ENCODE data around the gene PIP5KL1. TPM values are rescaled to one million over a fixed set of nuclear protein-coding genes. Genes with fewer than 3 reads are reported as not detected.
A peak's percentile ranks its signal among the peaks of the same experiment; 100 is the strongest.

Gene PIP5KL1
- polyA plus RNA-seq, 1 donor from 2014 or later, result 3.4 TPM

GRCh38 chr9:127970401-127971313, 40.1 kb upstream of the PIP5KL1 start:
- H3K27ac ChIP-seq (ENCODE audit: low read length), result peak overlapping the region; percentile 63
- no peak overlapping the region for H2AFZ ChIP-seq (ENCODE audit: low read depth, low read length)
- no peaks in the 10 kb centered on the region for H3K9me3 ChIP-seq (ENCODE audit: low read length)
- H3K27me3 ChIP-seq (ENCODE audit: insufficient read depth, low read depth, low read length), result no peaks in the 10 kb centered on the region
- TF ChIP-seq EP300 (conservative IDR thresholded peaks at IDR 0.05; ENCODE audit: poor library complexity, severe bottlenecking) (peak; percentile 43), POLR2AphosphoS5 (IDR thresholded peaks at IDR 0.05) (peak; percentile 46), REST (IDR thresholded peaks at IDR 0.05; ENCODE audit: borderline replicate concordance) (peak; percentile 18), SMC3 (conservative IDR thresholded peaks at IDR 0.05; ENCODE audit: poor library complexity) (no peak), EZH2 (IDR thresholded peaks at IDR 0.05; ENCODE audit: borderline replicate concordance, insufficient read depth, low read length, poor library complexity, severe bottlenecking) (no peak)
- peaks cover 55% of the 10 kb centered on the region for H3K79me2 ChIP-seq (replicated peaks; ENCODE audit: insufficient read depth, low read length)
- no peaks in the 10 kb centered on the region for H3F3A ChIP-seq (ENCODE audit: insufficient read depth, low read length, poor library complexity, severe bottlenecking)
- H3K9ac ChIP-seq (ENCODE audit: low read length), result peak overlapping the region; percentile 41
- H4K20me1 ChIP-seq (ENCODE audit: insufficient read depth), result no peaks in the 10 kb centered on the region
- H3K9me2 ChIP-seq (ENCODE audit: insufficient read depth, low read length), result no peaks in the 10 kb centered on the region
- H3K4me2 ChIP-seq (ENCODE audit: low read length), result no peak overlapping the region
- H3K4me3 ChIP-seq (ENCODE audit: low read length), result peak overlapping the region; percentile 44
- no peaks in the 10 kb centered on the region for H3K36me3 ChIP-seq (ENCODE audit: insufficient read depth, low read length)

GRCh38 chr9:127968700-127969383, 38.3 kb upstream of the PIP5KL1 start:
- Histone ChIP-seq H3K9me2 (ENCODE audit: insufficient read depth, low read length) (no peaks in the 10 kb centered on the region), H3K9me3 (ENCODE audit: low read length) (no peaks in the 10 kb centered on the region), H2AFZ (ENCODE audit: low read depth, low read length) (no peak overlapping the region), H3K27ac (ENCODE audit: low read length) (peak overlapping the region; percentile 63), H3K36me3 (ENCODE audit: insufficient read depth, low read length) (no peaks in the 10 kb centered on the region), H3K27me3 (ENCODE audit: insufficient read depth, low read depth, low read length) (no peaks in the 10 kb centered on the region), H3K9ac (ENCODE audit: low read length) (no peak overlapping the region), H3K4me2 (ENCODE audit: low read length) (no peak overlapping the region), H3F3A (ENCODE audit: insufficient read depth, low read length, poor library complexity, severe bottlenecking) (no peaks in the 10 kb centered on the region), H3K4me3 (ENCODE audit: low read length) (no peak overlapping the region), H3K79me2 (replicated peaks; ENCODE audit: insufficient read depth, low read length) (peaks cover 38% of the 10 kb centered on the region), H4K20me1 (ENCODE audit: insufficient read depth) (no peaks in the 10 kb centered on the region)
- TF ChIP-seq POLR2AphosphoS5 (IDR thresholded peaks at IDR 0.05), result no peak
- no peak for TF ChIP-seq REST (IDR thresholded peaks at IDR 0.05; ENCODE audit: borderline replicate concordance)
- no peak for TF ChIP-seq MXI1 (conservative IDR thresholded peaks at IDR 0.05; ENCODE audit: poor library complexity, severe bottlenecking)
- TF ChIP-seq TAF1 (IDR thresholded peaks at IDR 0.05; ENCODE audit: low read depth), result no peak
- no peak for TF ChIP-seq CTCF (IDR thresholded peaks at IDR 0.05; ENCODE audit: poor library complexity, severe bottlenecking)
- TF ChIP-seq EZH2 (IDR thresholded peaks at IDR 0.05; ENCODE audit: borderline replicate concordance, insufficient read depth, low read length, poor library complexity, severe bottlenecking), result no peak
- TF ChIP-seq RAD21 (conservative IDR thresholded peaks at IDR 0.05), result no peak

All from neural cell (in vitro differentiated cells).